ENCODE data around the gene NFATC2.
"Not testable (repeated sequence)": the region's sequence is repeated elsewhere in the genome, so short reads cannot be mapped to it uniquely, and the experiment has no call there.

The NFATC2 gene

DNA sequence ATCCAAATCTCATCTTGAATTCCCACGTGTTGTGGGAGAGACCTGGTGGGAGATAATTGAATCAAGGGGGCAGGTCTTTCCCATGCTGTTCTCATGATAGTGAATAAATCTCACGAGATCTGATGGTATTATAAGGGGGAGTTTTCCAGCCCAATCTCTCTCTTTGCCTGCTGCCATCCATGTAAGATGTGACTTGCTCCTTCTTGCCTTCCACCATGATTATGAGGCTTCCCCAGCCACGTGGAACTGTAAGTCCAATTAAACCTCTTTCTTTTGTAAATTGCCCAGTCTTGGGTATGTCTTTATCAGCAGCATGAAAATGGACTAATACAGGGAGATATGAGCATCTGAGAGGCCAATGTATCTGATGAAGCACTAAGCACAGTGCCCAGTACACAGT lies 26.0 kb upstream of the NFATC2 start:
- not testable (repeated sequence) for DNase-seq

DNA sequence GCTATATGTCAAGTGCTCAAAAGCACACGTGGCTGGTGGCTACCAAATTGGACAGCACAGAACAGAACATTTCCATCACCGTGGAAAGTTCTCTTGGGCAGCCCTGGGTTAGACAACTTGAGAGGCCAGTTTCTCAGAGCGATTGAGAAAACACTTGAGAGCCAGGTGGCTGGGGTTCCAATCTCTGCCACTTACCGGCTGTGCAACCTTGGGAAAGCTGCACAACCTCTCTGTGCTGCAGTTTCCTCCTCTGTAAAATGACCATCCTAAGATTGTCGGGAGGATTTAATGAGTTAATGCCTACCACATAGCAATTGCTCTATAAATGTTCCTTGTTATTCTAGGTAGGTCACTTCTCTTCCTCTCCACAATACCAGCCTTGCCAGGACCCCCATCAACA lies 25.1 kb upstream of the NFATC2 start:
- DNase-seq, result no peak

DNA sequence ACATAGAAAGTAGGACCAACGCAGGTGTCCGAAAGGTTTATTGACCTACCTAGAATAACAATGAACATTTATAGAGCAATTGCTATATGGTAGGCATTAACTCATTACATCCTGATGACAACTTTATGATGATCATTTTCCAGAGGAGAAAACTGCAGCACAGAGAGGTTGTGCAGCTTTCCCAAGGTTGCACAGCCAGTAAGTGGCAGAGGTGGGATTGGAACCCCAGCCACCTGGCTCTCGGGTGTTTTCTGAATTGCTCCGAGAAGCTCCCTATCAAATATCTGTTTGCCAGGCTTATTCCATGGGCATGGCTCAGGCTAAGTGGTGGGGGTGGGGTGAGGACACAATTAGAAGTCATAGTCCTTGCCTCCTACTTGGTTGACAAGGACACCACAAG lies 24.1 kb upstream of the NFATC2 start:
- DNase-seq, result no peak

DNA sequence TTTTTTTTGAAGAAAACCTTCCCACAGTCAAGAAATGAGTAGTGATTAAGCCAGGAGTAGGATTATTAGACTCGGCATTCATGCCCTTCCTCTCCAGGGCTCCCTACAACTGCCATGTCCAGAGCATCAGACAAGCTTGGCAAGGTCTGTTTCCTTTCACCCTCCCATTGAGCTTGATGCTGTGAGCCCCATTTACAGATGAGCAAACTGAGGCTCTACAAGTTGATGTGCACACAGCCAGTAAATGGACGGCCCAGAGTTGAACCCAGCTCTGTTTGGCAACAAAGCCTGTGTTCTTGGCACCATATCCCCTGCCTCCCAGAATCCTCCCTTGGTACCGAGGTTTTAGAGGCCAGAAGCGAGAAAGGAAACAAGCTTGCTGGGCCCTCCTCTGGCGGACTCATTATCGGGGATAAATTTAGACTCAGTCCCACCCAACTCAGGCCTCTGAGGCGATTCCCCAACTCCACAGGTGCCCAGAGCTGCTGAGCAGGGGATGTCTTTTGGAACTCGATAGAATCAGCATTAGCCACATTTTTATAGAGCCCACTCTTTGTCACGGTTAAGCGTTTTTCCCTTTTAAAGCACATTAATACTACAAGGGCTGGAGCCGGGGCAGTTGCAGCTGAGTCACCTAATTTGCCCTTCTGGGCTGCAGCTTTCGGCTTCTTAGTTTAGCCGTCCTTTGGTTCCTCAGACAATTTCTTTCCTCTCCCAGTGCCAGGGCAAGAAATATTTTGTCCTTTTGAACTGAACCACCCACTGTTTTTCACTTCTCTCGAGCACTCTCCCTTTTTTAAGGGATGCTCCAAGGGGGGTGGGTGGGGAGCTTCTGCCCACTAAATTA lies 23.0 kb upstream of the NFATC2 start:
- DNase-seq, result peak in 4 of 58 donors; percentile 1 to 9 (median 6)

DNA sequence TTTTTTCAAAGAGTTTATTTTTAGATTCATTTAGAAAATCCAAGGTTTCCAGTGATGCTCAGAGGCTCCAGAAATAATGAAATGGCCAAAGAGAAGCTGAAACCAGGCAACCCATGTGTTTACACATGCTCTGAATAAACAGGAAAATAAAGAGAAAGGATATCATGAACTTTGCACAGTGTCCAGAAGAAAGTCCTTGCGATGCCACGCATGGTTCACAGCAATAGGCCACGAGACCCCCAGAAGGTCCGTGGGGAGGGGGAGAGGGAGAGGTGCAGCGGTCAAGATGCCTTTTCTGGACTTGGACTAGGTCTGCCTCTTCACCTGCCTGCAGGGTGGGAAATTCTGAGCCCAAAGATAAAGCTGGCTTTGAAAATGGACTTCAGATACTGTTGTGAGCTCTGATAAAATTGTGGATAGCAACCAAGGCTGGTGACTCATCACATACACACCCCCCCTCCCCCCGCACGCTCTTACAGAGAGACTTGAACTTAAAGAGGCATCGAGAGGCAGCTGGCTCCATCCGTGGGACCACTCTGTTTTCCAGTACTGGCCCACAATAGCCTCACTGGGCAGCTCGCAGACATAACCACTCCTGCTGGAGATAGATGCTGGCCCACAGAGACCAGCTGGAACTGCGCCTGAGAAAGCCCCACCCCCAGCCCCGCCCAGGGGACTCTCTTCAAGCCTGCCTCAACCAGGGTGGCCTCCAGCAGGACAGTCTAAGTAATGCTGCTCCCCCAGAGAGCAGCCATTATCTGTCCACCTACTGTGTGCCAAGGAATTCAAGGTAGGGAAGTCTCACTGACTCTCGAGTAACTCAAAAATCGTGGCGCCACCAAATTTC lies 21.2 kb upstream of the NFATC2 start:
- peak in 6 of 58 donors; percentile 3 to 43 (median 21) for DNase-seq

DNA sequence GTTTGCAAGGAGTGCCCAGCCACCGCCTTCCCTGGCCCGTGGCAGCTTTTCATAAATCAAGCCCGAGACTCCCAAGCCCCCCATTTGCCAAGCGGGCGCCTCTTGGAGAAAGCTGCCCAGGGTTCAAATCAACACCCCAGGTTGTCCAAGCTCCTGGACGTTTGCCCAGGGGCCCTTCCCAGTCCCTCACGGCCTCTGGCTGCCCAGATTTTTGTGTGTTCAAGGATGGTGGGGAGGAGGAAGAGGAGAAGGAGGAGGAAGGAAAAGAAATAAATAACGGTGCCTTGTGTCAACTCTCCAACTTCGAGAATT lies 20.6 kb upstream of the NFATC2 start:
- peak in 2 of 58 donors; percentile 65 to 77 for DNase-seq

DNA sequence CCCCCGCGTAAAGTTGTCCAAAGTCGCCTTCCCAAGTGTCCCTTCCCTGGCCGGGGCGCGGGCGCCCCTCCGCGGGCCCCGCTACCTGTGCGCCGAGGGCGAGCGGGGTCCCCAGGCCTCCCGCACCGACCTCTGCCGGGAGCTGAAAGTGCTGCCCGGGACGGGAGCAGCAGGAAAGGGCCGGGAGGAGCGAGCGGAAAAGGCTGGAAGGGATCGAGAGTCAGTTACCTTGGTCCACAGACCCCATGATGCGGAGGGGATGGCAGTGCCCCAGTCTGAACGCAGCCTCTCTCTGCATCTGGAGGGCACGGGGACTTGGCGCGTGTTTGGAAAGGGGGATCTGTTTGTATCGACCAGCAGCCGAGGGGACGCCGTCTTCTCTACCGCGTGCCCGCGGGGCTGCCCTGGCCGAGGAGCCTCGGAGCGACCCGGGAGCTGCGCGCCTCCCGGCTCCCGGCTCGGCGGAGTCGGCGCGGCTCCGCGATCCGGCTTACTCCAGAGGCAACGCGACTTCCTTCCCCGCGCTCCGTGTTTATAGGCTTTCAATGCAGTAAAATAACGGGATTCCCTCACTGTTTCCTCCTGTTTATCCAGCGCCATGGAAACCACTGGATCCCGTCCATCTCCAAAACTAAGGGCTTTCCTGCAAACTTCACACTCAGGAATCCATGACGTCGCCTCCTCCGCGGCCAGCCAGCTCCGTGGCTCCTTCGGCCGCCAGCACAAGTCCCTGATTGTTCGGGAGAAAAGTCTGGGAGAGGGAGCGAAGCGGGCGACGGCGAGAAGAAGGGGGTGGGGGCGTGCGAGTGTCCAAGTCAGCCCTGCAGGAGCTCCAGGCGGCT lies 20.0 kb upstream of the NFATC2 start:
- DNase-seq, result peak in 55 of 58 donors; percentile 11 to 86 (median 64)

DNA sequence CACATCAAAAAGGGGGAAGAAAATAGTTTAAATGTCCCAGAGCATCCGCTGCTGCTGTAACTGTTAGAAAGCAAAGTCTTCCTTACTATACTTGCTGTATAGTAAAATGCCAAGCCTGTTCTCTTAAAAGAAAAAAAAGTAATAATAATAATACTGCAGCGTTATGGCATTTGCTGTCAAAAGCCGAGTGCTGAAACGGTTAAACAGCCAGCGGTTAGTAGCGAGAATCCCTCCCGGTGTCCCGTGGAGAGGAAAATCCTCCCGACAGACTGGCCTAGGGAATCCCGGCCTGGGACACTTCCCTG lies 19.5 kb upstream of the NFATC2 start:
- no peak for DNase-seq

DNA sequence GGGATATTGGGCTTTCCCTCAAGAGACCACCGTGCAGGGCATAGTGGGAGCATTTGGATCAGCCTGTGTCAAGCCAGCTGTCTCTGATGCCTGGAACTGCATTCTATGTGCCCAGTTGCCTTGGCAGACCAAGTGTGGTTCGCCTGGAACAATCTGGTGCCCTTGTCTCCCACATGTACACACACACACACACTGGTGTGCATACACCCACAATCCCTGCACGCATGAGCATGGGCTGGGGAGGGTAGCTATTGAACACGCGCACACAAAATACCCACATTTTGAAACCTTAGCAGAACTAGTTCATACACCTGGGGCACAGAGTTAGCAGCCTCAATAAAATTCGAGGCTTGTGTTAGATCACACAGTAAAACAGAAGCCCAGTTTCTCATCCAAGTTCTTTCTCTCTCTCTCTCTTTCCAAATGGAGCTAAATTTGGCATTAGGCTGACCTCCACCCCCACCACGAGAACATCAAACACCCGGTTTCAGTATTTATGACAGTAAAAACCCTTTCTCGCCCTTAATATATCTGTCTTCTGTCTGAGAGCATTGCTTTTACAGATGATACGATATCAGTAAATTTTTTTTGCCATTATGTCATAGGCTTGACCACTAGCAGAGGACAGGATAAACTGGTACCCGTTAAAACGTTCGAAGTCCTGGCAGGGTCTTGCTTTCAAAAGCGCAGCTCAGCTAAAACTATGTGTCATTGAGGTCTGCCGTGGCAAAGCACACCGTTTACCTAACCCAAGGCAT lies 18.2 kb upstream of the NFATC2 start:
- peak in 1 of 58 donors; percentile 2 for DNase-seq

DNA sequence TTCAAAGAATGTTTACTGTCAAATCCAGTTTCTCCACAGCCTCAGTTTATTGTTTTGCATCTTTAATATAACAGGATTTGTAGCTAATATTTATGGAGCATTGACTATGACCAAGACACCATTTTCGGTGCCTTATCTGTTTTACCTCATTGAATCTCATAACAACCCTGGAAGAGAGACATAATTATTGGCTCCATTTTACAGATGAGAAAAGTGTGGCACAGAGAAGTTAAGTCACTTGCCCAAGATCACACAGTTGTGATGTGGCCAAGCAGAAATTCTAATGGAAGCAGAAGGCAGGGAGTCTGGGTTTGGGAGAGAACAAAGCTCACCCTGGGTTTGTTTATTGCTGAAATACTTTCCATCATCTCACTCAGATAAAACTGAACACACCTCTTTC lies 17.5 kb upstream of the NFATC2 start:
- no peak for DNase-seq

DNA sequence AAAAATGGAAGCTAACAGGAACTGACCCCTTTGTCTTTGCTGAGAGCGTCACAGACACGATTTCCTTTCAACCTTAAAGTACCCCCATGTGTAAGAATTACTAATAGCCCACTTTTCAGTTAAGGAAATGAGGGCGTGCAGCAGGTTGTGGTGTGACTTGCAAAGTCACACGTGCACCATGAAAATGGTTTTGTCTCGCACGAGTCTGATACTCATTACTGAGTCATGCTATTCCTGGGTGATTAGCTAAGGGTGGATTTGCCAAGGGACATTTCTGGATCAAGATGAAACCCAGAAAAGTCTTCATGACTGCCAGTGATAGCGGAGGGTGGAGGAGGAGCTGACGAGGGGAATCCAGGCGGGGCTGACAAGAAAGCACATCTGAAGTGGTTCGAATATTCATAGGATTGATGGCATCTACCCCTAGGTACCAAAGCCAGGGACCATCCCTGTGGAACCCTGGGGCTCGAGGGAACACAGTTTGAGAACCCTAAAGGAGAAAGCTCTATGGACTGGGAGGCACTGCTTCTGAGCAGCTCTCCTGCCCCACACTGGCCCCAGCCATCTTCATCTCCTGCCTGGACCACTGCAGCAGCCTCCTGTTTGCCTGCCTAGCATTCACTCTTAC lies 12.1 kb upstream of the NFATC2 start:
- no peak for DNase-seq

DNA sequence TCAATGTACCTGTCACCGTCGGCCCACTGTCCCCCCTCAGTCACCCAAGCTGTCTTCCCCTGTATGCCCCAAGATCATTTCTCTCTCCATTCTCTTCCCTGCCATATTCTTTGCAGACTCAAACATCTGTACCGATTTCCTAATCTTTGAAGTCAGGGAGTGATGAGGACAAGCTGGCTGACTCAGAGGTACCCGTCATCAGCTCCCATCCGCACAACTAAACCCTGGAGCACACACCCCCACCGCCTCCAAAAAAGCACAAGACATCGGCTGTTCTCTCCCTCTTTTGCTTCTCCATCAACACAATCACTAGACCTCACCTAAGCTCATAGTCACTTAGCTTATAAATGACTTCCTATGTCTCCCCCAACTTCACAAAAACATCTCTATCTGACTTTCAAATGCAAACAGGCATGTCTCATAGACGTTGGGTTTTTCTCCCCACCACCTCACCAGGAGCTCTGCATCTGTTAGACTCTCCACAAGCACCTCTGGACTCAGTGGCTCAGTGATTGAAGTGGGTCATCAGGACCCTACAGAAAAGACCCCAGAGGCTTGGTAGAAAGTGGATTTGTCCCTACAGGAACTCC lies 11.5 kb upstream of the NFATC2 start:
- peak in 1 of 58 donors; percentile 26 for DNase-seq

DNA sequence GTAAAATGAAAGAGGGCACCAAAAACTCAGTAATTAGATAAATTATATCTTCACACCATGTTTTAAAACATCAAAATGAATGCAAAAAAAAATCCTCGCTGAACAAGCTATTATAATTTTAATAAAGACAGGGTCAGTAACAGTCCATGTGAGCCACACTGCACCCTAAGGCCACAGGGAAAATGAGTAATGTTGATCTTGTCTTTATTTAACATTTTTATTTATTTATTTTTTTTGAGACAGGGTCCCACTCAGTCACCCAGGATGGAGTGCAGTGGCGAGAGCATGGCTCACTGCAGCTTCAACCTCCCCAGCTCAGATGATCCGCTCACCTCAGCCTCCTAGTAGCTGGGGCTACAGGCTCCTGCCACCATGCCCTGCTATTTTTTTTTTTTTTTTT lies 8.7 kb upstream of the NFATC2 start:
- DNase-seq, result no peak

DNA sequence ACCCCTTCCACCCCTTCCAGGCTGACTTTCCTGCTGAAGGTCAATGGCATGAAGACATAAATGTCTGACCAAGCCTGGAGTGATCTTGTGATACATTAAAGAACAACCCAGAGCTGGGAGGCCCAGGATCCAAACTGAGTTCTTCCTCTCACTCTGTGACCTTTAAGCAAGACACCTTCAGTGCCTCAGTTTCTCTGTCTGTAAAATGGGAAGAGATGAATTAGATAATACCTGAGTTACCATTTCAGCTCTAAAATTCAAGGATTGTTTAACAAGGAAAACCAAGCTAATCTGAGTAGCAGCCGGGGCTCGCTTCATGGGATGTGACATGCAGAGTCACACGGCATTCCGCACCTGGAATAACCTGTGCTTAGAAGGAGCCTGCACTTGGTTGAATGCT lies 7.0 kb upstream of the NFATC2 start:
- no peak for DNase-seq

DNA sequence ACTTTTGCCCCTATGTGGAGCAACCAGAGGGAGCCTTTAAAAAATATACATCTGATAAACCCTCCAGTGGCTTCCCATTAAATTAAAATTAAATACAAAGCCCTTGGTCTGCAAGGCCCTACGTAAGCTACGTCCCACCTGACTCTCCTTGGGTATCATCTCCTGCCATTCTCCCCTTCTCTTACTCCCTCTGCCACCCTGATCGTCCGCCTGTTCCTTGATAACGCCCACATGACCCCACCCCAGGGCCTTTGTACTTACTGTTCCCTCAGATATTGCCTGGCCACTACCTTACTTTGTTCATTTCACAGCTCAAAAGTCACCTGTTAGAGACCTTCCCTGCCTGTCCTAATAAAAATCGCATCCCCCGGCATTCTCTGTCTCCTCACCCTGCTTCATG lies 5.4 kb upstream of the NFATC2 start:
- DNase-seq, result no peak

DNA sequence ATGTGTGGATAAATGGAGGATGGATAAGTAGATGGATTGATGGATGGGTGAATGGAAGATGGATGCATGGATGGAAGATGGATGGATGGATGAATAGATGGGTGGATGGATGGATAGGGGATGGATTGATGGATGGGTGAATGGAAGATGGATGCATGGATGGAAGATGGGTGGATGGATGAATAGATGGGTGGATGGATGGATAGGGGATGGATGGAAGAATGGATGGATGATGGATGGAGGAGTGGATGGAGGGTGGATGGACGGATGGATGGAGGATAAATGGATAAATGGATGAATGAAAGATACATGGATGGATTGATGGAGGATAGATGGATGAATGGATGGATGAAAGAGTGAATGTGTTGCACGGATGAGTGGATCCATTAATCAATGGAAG lies 3.0 kb upstream of the NFATC2 start:
- DNase-seq, result no peak

DNA sequence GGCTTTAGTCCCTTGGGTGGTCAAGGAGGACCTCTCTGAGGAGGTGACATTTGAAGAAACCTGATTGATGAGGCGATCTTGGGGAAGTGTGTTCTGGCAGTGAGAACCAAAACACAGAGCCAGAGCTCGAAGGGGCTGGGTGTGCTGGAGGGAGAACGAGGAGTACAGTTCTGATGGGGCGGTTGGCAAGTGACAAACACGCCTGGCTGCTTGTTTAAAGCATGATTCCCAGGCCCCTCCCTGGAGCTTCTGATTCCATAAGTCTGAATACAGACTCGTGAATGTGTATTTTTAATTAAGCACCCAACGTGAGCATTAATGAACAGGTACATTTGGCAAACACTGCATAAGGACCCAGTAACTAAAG lies 886 bp upstream of the NFATC2 start:
- no peak for DNase-seq

DNA sequence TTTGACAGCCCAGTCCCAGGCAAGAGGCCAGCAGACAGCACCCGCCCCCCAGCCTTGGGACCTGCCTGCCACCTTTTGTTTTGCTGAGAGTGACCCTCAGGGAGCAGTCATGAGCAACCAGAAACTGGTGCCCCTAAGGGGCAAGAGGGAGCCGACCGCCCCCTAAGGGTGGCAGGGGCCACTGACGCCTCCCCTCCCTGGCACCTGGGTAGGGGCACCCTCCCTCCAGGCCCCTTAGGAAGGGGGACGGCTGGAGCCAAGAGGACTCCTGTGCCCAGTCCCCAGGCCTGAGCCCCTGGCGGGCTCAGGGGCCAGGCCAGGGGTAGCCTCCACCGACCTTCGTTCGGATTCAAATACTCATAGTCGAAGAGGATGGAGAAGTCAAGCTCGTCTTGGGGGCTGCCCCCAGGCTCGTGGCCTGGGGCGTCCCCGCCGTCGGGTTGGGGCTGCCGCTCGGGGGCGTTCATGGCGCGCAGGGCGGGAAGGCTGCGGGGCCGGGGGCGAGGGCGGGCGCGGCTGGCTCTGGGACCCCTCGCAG lies 417 bp downstream of the NFATC2 start:
- DNase-seq, result peak in 1 of 58 donors; percentile 3

DNA sequence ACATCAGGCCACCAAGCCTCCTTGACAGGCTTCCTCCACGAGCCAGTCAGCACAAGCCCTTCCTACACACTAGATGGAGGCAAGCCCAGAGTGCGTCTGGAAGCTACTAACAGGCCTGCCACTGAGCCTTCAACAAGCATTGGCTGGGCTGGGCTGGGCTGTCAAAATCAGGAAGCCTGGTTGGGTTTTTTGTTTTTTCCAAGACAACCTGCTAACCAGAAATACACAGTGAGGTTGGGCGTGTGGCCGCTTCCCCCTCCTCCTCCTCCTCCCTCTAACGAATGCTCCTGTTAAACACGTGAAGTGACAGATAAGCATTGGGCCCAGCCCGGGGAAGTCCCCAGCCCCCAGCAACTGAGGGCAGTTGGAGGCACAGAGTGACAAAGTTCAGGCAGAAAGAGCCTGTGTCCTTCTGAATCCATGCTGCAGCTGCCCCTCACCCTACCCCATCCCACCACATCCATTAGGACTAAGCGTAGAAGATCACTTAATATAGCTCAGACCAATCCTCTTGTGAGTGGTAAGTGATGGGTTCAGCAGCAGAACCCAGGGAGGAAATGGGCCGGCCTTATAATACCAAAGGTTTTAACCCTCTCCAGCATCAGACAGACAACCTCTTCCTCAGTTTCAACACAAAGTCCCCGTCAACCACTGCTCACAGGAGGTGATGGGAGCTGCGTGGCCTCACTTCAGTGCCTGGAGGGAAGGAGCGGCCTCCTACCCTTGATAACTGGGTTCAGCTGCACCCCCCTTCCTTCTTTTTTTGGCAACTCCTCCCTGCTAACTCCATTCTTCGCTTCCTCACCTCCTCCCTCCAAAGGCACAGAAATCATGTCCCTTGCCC lies 1.1 kb downstream of the NFATC2 start:
- DNase-seq, result peak in 48 of 58 donors; percentile 11 to 80 (median 50)

All from anterior cingulate cortex (tissue), 58 donors.